Measurements from ENCODE around the gene SLC35D3.
"Not testable (repeated sequence)": the region's sequence is repeated elsewhere in the genome, so short reads cannot be mapped to it uniquely, and the experiment has no call there.

SLC35D3 gene

GRCh38 chr6:136923116-136923953, 1.2 kb downstream of the SLC35D3 start:
- no peak for DNase-seq (ENCODE audit: low read depth)

GRCh38 chr6:136923954-136924673, 2.0 kb downstream of the SLC35D3 start:
- DNase-seq (ENCODE audit: low read depth), result no peak

GRCh38 chr6:136926383-136926782, 4.3 kb downstream of the SLC35D3 start:
- no peak for DNase-seq (ENCODE audit: low read depth)

DNA sequence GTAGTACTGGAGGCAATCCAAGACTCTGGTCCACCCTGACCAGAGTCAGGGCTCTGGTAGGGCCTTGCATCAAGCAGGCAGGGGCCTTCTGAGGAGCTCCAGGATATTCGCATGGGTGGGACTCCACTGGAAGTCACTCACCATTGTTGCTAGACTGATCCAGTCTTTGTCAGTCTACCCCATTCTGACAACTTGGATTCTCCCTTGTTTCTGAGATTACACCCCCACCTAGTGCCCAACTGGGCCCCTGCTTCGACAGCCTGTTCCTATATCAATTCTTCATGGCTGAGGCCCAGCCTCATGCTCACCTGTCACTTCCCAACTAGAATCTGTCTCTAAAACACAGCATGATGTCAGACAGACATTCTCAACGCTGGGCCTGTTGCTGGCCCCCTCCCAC, 5.2 kb downstream of the SLC35D3 start:
- no peak for DNase-seq (ENCODE audit: low read depth)

- DNase-seq (ENCODE audit: low read depth), result no peak
Measured at GRCh38 chr6:136930528-136930927, 8.4 kb downstream of the SLC35D3 start.

- no peak for DNase-seq (ENCODE audit: low read depth)
Measured at GRCh38 chr6:136932599-136932998, 10.5 kb downstream of the SLC35D3 start.

DNA sequence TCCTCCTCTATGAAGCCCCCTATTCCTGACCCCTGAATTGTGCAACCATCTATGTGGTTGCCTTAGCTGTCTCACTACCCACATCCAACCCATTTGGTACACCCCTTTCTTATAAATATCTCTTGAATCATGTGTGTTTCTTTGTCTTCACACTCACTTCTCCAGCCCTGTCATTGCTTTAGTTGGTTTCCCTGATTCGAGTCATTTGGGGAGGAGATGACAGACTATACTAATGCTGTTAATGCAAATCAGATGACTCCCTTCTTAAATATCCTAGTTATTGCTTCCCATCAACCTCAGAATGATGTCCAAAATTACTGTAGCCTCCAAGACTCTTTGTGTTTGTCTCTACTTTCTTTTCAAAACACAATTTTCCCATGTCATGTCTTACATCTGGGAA, 23.0 kb downstream of the SLC35D3 start:
- DNase-seq (ENCODE audit: low read depth), result no peak

DNA sequence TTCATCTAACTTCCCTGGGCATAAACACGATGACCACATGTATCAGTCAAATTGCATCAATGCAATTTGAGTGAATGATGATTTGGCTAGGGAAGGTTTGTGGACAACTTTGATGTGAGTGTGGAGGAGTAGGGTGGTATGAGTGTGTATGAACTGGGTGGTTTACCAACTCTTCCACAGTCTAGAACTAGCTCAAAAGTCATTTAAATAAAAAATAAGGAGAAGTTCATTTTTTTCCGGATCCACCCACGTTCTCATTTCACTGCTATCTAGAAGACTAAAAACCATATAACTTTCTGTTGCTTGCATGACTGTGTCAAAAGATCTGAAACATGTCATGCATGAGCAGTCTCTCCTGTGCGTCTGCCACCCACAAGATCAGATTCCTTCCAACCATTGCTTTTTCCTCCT, 23.6 kb downstream of the SLC35D3 start:
- DNase-seq (ENCODE audit: low read depth), result no peak

DNA sequence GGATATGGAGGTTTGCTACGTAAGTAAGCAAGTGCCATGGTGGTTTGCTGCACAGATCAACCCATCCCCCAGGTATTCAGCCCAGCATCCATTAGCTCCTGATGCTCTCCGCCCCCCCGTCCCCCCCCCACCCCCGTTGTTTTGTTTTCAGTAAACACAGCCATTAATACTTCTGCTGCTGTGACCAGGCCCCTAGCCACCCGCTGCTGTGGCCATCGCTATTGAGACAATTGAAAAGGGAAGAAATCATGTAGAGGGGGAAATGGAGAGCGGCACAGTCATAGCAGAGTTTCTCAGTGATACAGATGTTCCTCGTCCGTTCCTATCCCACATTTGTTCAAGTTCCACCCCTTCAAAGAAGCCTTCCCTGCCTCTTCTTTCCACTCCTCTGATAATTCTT, 24.9 kb downstream of the SLC35D3 start:
- no peak for DNase-seq (ENCODE audit: low read depth)

GRCh38 chr6:136949957-136950356, 27.9 kb downstream of the SLC35D3 start:
- not testable (repeated sequence) for DNase-seq (ENCODE audit: low read depth)

DNA sequence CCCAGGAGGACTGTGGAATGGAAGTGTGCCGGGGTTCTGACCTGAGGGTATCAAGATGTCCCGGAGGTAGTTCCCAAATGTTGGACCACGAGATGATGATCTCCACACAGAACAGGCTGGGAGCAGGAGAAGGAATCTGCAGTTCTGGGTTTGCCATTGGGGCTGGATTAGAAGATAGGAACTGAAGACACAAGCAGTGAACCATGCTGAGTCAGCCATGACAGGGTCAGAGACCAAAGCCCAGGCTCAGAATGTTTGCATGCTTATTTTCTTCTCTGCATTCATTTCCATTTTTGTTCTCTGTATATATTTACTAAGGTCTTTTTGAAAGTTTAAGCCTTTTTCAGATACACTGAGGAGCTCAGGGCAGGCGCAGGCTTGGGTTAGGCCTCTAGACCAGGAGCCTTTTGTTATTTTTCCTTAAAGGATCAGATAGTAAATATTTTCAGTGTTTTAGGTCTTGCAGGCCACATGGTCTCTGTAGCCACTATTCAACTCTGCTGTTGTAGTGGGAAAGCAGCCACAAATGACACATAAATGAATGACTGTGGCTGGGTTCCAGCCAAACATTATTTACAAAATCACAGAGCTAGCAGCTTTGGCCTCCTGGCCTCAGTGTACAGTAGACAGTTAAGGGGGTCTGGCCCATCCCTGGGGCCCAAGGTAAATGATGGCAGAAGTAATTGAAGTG, 28.5 kb downstream of the SLC35D3 start:
- DNase-seq (ENCODE audit: low read depth), result no peak

DNA sequence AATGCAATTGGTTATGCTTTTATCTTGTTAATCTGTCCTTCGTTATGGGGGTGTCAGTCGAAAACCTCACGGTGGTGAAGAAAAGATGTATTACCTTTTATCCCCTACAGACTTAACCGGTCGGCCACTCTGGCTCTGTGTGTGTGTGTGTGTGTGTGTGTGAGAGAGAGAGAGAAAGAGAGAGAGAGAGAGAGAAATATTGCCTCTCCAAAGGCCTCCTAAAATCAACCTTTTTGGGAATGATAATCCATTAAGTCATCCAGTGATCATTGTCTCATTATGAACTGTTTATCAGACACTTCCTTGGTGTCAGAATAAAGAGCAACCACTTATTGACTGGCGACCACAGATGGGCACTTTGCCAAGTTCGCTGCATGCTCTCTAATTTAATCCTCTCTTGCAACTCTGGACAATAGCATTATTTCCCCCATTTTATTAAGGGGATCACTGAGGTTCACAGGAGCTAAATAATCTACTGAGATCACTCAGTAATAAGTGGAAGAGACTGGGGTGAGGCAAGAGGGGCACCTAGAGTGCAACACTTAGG, 30.7 kb downstream of the SLC35D3 start:
- no peak for DNase-seq (ENCODE audit: low read depth)

- DNase-seq (ENCODE audit: low read depth), result no peak
Measured at GRCh38 chr6:136955123-136955522, 33.0 kb downstream of the SLC35D3 start.

DNA sequence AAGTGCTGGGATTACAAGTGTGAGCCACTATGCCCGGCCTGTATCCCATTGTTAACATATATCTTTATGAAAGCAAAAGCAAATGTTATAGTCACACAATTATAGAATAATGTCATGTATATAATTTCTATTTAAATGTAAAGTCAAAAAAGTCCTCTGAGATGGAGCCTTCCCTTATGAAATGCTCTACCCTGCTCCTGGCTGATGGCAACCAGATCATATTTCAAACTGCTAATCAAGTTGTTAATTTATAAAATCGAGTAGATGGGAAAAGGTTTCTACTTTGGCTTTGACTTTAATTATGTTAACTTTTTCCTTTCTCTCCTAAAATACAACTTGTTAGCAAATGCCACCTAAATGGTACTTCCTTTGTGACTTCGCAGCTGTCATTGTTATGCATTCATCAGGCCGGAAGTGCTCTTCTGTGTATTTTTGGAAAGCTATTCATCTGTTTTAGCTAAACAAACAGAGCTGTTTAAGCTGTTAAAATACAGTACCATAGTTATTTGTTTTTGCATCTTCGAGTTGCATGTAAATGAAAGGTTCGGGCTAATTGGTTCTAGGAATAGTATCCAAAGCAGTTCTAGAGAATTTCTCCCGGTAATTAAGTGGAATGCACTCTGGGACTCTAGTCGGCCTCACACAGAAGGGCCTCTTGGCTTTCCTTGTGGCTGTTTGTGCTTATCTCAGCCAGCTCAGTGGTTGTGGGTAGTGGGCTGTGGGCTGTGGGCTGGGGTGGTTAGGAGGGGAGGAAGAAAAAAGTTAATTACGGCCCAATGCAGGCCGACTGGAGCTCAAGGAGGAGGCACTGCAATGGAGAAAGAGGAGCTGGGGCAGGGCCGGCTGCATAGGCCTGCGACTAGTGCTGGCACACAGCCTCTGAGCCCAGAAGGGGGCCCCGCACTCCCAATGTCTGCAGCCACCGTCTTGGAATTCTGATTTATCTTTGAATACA, 34.8 kb downstream of the SLC35D3 start:
- no peak for DNase-seq (ENCODE audit: low read depth)

DNA sequence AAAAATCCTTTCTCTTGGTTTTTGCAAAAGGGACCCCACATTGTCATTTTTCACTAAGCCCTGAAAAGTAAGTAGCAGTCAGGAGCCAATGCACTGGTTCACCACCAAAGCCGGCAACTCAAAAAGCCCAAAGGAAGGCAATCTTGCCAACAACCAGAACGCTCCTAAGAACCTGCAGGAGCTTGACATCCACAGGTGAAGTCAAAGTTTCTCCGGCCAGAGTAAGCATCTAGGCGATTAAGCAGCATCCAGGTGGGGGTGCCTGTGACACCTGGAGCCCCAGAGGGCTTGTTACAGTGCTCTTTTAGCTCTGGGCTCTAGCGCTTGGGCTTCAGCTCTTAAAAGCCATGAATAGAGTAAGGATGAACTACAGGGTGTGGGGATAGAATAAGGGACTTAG, 36.1 kb downstream of the SLC35D3 start:
- no peak for DNase-seq (ENCODE audit: low read depth)

DNA sequence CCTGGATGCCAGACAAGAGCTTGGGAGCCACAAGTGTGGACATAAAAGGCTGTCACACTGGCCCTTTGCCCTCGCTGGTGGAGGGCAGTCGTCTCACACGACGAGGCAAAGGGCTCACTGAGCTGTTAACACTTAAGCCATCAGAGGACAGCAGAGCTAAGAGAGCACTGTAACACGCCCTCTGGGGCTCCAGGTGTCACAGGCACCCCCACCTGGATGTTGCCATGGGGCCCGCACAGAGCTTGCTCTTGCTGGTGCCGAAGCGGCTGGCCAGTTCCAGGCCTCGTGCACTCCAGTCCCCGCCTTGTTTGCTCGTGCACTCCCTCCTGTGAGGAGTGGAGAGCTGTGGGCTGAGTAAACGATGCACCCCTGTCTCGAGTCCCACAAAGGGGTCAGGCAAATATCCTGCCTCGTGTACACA, 37.4 kb downstream of the SLC35D3 start:
- no peak for DNase-seq (ENCODE audit: low read depth)

DNA sequence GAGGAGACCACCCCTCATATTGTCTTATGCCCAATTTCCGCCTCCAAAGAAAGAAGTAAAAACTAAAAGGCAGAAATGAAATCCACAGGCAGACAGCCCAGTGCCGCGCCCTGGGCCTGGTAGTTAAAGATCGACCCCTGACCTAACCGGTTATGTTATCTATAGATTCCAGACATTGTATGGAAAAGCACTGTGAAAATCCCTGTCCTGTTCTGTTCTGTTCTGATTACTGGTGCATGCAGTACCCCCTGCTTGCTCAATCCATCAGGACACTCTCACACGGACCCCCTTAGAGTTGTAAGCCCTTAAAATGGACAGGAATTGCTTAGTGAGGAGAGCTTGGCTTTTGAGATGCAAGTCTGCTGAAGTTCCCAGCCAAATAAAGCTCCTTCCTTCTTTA, 37.8 kb downstream of the SLC35D3 start:
- not testable (repeated sequence) for DNase-seq (ENCODE audit: low read depth)

GRCh38 chr6:136960781-136961180, 38.7 kb downstream of the SLC35D3 start:
- DNase-seq (ENCODE audit: low read depth), result no peak

GRCh38 chr6:136961848-136962247, 39.7 kb downstream of the SLC35D3 start:
- DNase-seq (ENCODE audit: low read depth), result no peak

DNA sequence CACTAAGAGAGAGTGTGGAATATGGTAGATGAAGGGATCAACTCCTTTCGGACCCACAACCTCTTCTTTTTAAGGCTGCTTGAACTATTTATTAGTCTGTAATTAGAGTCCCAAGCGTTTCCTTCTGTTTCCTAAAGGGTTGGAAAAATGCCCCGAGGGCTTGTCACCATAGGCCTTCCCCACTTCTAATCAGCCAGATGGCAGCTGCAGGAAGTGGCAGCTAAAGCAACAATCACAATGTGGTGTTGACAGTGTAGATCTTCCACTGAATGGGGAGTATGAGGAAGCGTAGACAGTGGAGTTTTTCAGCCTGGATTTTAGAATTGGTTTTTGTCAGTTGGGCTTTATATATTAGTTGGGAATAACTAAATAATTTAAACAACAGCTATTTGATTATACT, 40.6 kb downstream of the SLC35D3 start:
- DNase-seq (ENCODE audit: low read depth), result no peak

GRCh38 chr6:136963259-136963658, 41.2 kb downstream of the SLC35D3 start:
- no peak for DNase-seq (ENCODE audit: low read depth)

All from stimulated activated CD4-positive, alpha-beta T cell treated with anti-CD3 and anti-CD28 coated beads, Interleukin-2, amount 100 ng/mL, for 4 hours (primary cell).